Measurements from ENCODE around the gene KCNE2.

Gene KCNE2, protein sequence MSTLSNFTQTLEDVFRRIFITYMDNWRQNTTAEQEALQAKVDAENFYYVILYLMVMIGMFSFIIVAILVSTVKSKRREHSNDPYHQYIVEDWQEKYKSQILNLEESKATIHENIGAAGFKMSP

DNA sequence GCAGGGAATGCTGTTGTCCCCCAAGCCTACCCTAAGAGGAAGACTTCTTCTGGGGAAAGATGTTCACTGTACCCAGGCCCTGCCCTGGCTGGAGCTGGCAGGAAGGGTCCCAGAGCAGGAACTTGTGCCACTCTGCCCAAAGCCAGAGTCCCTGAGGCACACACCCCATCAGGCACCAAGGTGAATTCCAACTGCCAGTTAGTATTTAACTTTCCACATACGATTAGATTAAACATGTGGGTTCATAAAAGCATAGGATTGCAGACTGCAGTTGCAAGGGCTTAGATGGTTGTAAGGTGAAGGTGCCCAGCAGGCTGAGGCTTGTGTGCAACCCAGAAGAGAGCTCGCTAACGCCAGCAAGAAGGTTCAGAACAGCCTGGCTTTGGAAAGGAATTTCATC, at the start of gene KCNE2:
Gene KCNE2, plus strand, starts transcription at position 274 of the 400 bp plus-strand sequence. CDS start 6,473 bp downstream, outside the sequence.
- DNase-seq (ENCODE audit: low read depth), result no peak

DNA sequence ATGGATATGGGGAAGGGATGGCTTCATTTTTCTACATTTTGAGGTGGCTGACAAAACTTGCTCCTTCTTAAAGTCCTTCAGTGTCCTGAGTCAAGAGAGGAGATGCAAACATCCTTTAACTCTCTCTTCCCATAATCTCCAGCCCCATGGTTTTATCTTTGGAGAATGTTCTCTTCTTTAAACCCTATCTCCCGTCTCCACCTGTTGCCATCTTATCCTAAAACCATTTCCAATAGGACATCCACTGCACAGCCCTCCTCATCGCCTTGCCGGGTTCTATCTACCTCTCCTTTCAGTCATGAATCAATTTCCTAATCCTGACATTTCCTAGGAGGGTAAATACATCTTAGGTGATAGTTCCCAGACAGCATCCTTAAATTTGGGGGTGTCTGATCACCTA, 44.2 kb upstream of the KCNE2 start:
- DNase-seq (ENCODE audit: low read depth), result no peak

DNA sequence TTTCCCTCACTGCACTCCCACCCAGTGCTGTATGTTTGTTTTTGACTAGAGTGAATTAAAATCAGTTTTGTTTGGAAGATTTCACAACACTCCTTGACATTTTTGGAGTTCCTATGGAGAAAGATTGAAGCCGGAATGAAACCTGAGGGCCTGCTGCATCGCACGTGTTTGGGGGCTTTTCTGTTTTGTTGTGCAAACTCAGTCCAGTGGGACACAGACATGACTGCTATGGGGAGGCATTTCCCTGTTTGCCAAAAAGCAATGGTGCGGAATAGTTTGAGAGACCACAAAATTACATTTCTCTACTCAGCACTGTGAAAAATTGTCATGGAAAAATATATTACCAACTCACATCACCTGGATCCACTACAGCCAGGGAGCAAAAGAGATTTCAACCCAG, 43.8 kb upstream of the KCNE2 start:
- no peak for DNase-seq (ENCODE audit: low read depth)

DNA sequence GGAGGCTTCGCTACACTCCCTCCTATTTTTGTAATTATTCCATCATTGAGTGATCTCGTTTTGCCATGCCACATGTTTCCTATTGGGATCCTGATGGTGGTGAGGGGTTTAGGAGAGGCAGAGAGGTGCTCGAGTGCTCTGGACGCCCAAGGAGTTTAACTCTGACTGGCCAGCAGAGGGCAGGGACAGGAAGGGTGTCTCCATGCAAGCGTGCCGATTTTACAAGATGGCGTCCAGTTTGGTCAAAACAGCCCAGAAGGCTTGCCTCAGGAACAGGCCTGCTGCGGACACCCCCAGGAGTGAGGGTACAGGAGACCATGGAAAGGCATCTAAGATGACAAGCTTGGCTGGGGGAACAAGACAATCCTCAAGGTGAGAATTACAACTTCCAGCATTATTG, 33.8 kb upstream of the KCNE2 start:
- DNase-seq (ENCODE audit: low read depth), result no peak

DNA sequence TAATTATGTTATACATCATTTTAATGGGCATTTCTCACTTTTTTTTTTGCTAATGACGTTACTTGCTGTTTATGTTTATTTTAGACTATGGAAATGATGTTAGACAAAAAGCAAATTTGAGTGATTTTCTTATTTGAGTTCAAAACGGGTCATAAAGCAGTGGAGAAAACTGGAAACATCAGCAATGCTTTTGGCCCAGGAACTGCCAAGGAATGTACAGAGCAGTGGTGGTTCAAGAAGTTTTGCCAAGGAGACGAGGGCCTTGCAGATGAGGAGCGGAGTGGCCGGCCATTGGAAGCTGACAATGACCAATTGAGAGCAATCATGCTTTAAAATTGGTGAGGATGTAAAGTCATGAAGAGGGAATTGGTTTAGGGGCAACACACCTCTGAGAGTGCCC, 32.1 kb upstream of the KCNE2 start:
- DNase-seq (ENCODE audit: low read depth), result no peak

DNA sequence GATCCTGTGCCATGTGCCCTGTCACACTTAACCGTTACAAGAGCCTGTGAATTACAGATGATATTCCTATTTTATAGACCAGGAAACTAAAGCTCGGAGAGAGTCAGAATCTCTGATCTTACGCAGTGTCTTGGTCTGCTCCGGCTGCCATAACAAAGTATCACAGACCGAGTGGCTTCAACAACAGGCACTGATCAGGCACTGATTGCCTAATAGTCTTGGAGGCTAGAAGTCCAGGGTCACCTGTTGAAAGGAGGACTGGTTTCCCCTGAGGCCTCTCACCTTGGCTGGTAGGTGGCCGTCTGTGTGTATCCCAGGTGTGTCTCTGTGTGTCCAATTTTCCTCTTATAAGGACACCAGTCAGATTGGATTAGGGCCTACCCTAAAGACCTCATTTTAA, 31.5 kb upstream of the KCNE2 start:
- no peak for DNase-seq (ENCODE audit: low read depth)

DNA sequence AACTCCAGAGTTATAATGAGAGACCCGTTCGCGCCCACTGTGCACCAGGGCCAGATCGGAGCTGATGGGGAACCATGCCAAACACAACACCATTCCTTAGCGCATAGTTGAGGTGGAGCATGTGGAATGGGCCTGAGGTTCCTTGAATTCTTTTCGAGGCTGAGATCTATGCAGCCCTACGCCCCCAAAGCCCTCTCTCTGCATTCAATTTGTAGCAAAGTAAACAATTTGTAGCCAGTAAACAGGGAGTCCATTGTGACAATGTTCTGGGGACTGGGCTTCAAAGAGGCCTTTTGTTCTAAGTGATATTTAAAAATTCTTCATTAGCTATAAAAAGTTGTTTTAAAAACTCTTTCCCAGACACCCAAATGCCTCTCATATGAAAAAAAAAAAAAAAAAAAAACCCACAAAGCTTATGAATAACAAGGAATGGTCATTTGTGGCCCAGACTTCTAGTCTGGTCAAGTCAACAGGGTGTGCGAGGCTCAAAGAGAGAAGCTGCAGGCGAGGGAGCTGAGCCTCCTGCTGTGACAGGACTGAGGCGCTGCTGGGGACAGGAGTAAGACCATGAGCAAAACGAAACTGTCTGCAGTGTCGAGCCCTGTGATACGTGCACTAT, 30.6 kb upstream of the KCNE2 start:
- DNase-seq (ENCODE audit: low read depth), result no peak

DNA sequence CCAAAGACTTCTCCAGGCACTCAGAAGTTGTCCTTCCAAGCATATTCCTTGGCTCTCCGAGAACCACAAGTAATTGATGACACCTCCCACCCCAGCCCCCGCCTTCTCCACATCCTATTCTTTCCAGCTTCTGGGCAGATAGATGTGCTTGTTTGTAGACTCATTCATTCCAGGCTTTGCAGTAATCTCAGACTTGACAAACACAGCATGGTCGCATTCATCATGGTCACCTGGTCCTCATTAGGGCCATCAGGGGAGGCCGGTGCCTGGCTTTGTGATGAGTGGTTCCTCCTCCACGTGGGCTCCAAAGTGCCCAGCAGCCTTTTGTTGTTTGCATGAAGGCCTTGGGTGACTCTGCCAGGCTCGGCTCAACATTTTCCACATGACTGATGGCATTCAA, 28.5 kb upstream of the KCNE2 start:
- no peak for DNase-seq (ENCODE audit: low read depth)

DNA sequence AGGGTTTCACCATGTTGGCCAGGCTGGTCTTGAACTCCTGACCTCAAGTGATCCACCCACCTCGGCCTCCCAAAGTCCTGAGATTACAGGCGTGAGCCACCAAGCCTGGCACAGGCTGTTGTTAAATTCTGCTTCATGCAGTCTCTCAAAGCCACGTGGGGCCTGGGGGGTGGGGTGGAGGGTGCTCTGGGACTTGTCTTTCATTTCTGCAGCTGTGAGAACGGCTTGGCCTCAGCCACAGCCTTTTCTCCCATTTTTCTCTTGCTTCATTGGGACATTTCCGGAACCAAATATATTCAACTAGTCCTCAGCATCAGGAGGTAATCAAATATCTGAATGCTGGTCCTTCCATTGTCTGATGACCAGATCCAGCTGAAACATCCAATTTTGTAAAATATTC, 27.6 kb upstream of the KCNE2 start:
- DNase-seq (ENCODE audit: low read depth), result no peak

DNA sequence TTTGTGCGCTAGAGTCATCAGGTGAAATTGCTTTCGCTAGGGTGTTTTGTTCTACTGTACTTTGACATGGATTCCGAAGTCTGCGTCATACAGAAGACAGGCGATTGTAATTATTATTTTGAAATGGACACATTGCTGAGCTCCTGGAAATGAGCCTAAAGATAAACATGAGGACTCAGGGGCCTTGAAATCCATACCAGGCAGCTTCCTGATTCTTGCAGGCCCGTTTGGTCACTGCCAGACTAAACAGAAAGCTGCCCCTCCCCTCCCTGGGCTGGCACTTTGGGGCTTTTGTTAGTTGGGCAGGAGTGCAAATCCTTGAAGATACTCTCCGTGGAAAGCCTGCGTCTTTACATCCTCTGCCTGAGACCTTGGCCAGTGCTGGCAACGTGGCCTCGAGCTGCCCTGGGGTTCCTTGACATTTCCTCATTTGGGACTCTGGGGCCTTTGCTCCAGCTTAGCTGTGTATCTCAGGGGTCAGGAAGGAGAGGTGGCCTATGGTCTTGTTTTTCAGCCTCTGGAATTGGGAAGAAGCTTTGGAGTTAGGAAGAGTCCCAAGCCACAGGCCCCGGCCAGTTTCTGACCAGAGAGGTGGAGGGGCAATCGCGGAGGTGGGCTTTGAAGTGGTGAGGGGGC, 26.9 kb upstream of the KCNE2 start:
- no peak for DNase-seq (ENCODE audit: low read depth)

DNA sequence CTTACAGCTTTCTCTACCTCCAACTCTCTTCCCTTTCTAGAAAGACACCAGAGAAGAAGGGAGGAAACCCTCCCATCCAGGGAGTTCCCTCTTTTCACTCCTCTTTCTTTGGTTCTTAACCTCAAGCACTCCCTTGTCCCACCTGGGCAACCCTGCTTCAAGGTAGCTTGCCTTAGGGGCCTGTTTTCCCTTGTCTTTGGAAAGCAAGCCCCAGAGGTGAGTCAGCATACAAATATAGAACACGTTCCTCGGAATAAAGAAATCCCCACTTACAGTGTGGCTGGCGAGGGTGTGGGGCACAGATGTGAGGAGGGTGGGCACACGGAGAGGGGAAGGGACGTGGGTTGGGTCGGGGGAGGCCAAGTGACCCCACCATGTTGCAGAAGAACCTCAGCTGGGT, 26.1 kb upstream of the KCNE2 start:
- no peak for DNase-seq (ENCODE audit: low read depth)

DNA sequence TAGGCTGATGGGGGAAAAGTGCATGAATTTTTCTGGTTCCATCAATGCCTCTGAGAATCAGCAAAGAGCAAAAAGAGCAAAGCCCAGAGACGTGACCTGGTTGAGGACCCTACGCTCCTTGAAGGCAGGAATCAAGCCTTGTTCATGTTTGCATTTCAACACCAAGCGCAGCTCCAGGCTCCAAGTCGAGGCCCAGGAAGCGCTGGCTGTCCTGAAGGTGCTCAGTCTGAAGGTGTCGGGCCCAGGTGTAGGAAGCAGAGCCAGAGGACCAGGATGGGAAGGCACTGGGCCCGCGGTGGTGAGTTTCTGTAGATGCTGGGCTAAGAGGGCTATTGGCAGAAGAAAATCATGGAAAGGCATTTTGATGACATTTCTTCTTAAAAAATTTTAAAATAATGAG, 25.6 kb upstream of the KCNE2 start:
- DNase-seq (ENCODE audit: low read depth), result no peak

DNA sequence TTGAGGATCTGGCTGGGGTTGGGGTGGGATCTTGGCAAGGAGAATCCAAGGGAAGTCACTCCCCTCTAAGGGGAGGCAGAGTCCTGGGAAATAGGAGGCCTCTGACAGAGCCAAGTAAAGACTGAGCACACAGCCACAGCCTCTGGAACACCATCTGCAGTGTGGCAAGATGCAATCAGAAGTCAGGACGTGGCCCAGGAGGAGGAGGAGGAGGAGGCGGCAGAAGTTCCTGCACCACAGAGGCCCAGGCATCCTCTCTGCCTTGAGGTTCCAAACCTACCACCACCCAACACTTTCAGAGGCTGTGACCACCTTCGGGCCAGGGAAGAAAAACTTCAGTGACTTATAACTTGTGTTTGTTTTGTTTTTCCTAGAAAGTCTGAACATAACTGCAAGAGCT, 23.7 kb upstream of the KCNE2 start:
- no peak for DNase-seq (ENCODE audit: low read depth)

DNA sequence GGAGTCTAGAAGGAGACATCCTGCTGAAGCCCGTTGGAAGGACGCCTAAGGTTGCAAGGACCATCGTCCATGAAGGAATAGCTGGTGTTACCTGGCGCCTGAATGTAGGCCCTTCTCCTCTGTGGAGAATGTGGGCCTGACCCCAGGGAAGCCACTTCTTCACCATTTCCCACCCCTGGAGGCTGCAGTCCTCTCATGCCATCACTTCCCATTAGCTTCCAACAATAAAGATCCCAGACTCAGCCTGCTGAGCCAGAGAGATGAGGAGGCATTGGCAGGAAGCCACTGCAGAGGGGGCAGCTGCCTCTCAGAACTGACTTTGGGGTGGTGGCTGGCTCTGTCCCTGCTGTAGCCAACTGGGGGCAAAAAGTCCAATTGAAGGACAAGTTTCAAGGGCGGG, 21.3 kb upstream of the KCNE2 start:
- no peak for DNase-seq (ENCODE audit: low read depth)

DNA sequence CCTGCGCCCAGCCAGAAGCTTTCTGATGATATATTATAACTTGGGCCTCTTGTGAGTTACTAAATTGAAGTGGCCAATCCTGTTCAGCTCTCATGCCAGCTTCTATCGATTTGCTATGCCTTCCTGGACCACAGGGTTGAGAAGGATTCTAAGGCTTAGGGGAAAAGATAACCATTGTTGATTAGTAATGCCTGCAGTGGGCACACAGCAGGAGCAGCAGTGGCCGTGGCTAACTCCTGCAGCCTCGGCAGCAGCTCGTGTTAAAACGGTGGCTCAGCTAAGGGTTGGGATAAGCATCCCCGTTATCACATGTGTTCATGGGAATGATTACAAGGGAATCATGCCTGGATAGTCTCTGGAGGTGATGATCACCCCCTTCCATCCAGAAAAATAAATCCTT, 20.5 kb upstream of the KCNE2 start:
- DNase-seq (ENCODE audit: low read depth), result no peak

DNA sequence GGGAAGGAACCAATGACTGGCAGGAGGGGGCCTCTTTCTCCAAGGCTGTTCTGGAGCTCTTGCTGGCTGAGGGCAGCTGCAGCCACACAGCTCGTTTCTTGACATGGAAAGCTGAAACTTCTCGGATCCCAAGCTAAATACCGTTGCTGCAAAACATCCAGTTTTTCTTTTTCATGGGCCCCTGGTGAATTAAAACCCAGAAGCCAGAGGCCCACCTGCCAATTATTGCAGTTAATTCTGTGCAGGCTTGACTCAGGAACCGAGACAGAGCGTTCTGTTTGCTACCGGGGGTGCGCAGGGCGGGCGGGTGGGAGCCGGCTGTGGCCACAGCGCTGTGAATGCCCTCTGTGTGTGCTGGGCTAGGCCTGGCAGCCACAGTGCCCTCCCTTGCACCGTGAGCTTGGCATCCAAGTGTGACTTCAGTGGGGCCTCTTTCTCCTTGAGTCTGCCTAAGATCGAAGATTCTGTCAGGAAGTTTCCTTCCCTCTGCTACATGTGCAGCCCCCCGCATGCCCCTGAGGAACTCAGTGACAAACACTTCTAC, 19.9 kb upstream of the KCNE2 start:
- DNase-seq (ENCODE audit: low read depth), result no peak

DNA sequence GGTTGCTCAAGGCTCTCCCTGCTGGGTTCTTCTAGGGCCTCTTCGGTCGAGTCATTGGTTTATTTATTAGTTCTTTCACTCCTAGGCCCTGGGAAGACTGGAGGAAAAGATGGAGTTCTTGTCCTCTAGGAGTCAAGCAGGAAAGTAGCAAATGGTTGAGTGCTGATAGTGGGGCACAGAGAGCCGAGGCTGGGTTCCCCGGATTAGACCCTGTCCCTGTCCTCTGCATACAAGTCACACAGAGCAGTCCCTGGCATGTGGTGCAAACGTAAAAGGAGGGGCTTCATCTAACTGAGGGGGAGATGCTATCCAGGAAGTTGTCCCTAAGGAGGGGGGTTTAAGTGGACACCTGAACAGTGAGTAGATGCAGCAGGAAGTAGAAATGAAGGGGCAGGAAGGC, 19.2 kb upstream of the KCNE2 start:
- no peak for DNase-seq (ENCODE audit: low read depth)

DNA sequence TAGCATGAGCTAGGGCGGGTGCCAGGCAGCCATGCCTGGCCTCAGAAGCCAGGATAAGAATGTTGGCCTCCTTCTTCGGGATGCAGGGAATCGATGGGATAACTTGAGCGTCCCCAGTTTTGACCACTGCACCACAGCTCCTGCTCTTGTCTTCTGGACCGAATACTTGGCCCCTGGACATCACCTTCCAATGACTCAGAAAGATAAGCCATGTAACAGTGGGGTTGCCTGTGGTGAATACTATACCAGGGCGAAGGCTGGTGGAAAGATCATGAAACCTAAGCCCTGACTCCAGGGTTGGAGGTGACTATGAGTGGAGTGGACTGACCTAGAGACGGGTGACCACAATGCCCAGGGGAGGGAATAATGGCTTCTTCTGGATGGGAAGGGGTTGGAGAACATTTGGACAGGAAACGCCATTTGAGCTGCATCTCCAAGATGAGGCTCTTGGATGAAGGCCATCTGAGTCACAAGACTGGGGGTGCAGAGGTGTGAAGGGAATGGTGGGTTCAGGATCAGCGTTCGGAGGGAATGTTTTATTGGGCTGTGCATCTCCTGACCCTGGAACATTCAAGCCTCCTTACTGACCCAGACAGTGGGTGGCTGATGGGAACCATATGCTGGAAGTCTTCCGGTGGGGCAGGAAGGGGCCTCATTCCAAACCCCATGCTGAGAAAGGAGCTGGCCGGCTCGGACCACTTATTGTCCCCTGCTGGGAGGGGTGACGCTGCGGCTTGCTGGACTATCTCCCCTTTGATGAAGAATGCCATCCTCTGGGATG, 18.5 kb upstream of the KCNE2 start:
- DNase-seq (ENCODE audit: low read depth), result no peak

DNA sequence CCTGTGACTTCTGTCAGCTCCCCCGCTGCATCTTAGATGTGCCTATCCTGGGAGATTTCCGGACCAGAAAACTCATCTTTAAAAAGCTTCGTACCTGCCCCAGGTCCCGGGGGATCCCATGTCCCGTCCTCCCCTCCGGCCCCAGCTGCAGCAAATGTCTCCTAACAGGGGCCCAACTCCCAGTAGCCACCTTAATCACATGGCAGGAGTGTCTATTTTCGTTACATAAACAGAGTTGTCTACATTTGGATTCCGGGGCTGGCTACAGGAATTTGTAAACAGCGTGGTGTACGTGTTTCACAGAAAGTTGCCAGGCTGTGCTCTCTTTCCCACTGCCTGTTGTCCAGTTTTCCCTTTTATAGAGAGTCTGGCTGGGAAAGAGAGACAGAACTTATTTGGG, 17.9 kb upstream of the KCNE2 start:
- no peak for DNase-seq (ENCODE audit: low read depth)

DNA sequence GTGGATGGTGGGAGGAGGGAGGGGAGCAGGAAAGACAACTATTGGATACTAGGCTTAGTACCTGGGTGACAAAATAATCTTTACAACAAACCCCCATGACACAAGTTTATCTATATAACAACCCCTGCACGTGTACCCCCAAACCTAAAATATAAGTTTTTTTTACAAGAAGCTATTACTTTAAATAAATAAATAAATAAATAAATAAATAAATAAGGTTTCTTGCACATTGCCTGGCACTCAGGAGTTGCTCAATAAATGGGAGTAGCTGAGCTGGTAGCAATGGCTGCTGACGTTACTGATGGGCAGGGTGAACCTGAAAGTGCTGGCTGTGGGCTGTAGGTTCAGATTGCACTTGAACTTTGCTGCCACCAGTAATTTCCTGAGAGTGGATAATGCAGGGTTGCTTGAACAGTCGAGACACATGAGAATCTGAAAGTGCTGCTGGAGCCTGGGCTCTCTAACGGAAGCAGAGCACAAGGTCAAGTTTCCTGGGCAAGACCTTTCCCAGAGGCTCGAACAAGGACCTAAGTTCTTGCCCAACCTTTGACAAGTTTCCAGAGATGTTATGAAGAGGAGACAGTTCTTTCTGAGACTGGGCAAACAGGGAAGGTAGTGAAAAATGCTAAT, 14.8 kb upstream of the KCNE2 start:
- no peak for DNase-seq (ENCODE audit: low read depth)

DNA sequence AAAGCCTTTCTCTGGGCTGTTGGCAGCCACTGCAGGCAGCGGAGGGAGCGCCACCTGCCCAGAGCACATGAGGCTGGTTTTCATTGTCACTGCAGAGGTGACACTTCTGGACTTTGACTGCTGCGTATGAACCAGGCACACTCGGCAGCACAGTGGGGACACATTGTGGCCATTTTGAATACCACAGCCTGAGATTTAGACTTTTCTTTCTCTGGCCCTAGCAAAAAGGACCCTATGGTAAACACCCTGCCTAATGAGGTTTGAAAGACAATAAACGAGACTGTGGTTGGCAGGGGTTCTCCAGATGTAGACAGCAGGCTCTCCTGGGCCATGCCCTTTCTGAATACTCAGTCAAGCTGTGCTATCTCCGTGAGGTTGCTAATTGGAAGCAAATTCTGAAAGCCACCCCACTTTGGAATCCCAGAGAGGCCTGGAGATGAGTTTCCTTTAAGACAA, 12.0 kb upstream of the KCNE2 start:
- no peak for DNase-seq (ENCODE audit: low read depth)

DNA sequence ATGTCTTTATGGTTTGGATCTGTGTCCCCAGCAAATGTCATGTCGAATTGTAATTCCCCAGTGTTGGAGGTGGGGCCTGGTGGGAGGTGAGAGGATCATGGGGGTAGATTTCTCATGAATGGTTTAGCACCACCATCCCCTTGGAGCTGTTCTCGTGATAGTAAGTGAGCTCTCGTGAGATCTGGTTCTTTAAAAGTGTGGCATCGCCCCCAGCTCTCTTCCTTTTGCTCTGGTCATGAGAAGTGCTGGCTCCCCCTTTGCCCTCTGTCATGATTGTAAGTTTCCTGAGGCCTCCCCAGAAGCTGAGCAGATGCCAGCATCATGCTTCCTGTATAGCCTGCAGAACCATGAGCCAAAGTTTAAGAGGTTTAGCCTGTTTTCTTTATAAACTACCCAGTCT, 11.2 kb upstream of the KCNE2 start:
- no peak for DNase-seq (ENCODE audit: low read depth)

Data from stimulated activated CD8-positive, alpha-beta memory T cell treated with anti-CD3 and anti-CD28 coated beads, Interleukin-4, amount 100 ng/mL, for 24 hours (primary cell).